G401 (cell line): ENCODE results near the gene ETS1. TPM values are rescaled to one million over a fixed set of nuclear protein-coding genes. Genes with fewer than 3 reads are reported as not detected.

Source experiments
- DNase-seq: peaks from one replicate; pipeline ENCODE4 v3.0.0-alpha.2; 2015; ENCODE audit warnings: low spot score
- in situ Hi-C: cut with HindIII; loops from 2 replicates; pipeline ENCODE4 v1.10.0; 2016; ENCODE audit warnings: low sequenced_read_pairs, mixed read lengths
- total RNA-seq: library from RNA; depleted of rRNA; stranded (reverse); fragments of >200 nt; shearing (Covaris generic); gene quantifications from 2 replicates; pipeline ENCODE4 v1.2.3, GENCODE V29; 2014

Gene ETS1
- total RNA-seq, 1 experiment from 2014 or later = 61.7 TPM

DNA sequence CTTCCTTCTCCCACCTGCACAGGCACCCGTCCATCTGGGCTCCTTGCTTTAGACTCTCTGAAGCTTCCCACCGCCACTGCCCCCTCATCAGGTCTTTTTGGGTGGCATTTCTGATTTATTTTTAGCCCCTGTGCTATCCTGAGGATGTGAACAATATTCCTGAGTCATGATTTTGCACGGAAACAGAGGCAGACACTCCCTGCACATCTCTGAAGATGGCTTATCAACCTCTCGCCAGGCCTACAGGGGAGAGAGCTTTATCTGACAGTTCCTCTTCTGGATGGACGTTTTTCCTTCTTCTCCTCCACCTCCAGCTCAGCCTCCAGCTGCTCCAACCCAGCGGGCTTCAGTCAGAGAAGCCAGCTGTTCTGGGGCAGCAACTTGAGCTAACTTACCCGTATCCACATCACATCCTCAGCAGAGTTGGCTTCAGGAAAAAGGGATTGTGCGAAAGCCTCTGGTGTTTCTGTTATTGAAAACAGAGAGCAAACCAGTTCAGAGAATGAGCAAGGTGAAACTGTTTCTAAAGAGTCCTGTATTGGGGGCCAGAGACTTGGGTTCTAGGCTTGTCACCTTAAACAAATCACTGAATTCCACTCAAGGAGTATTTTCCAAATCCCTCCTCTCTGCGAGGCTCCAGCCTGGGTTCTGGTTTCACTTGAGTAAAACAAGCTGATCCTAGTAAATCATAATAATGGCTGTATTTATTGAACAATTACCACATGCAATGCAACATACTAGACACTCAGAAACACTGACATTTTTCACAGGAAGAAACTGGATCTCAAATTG is 33.1 kb upstream of the ETS1 start:
- DNase-seq = no peak
- in situ Hi-C loops = no loop called here

- in situ Hi-C loops = no loop called here
- DNase-seq = no peak
These were observed 32.4 kb upstream of the ETS1 start for GRCh38 chr11:128619540-128620308.

DNA sequence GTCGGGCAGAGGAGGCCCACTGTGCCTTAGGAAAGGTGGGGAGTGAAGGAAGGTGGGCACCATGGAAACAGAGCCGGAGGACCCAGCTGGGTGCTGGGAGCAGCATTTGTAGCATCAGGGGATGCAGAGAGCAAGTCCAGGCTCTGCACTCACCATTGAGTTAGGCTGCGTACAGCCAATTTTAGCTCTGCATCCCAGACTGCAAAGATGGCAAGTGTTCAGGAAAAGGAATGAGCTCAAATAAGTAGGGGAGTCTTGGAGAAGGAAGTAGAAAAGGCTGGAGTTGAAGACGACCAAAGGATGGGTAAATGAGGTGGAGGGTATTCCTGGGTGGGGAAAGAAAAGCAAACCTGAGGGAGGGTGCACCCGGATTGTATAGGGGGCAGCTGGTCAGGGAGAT is 31.6 kb upstream of the ETS1 start:
- in situ Hi-C loops = no loop called here
- DNase-seq = no peak

GRCh38 chr11:128618603-128619002 is 31.2 kb upstream of the ETS1 start:
- in situ Hi-C loops = no loop called here
- DNase-seq = no peak

DNA sequence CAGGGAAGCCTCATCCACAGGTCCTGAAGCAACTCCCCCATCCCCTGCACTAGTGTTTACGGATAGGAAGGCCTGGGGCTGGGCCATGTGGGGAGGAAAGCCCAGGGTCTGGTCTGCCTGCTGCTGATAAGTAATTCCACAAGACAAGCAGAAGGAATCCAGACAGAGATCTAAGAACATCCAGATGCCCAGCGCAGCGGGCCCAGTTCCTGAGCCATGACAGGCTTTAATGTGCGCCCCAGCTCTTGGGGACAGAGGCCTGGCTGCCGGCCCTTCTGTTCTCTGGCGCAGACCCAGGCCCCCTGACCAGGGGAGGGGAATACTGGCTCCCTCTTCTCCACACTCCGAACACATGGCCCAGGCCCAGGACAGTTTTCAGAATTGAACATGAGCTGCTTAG is 28.8 kb upstream of the ETS1 start:
- in situ Hi-C loops = no loop called here
- DNase-seq = no peak

DNA sequence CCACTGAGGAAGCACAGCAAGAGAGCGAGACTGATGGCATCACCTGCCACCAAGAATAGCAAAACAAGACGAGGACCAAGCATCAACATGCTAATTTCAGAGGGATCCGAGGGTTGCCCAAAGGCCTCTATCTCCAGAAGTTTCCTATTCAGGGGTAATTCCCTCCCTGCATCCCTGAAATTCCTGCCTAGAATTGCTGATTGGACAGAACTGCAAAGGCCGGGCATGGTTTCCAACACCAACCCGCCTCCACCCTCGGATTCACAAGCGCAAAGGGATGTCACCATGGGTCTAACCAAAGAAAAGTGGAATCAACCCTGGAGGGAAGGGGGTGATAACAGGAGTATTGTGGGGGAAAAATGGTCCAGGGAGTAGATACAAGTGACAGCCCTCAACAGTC is 28.3 kb upstream of the ETS1 start:
- in situ Hi-C loops = no loop called here
- no peak for DNase-seq

- in situ Hi-C loops = no loop called here
- no peak for DNase-seq
These were observed 27.7 kb upstream of the ETS1 start for GRCh38 chr11:128615076-128615475.

- no peak for DNase-seq
- in situ Hi-C loops = no loop called here
These were observed 26.7 kb upstream of the ETS1 start for GRCh38 chr11:128614026-128614425.

- in situ Hi-C loops = no loop called here
- DNase-seq = no peak
These were observed 26.1 kb upstream of the ETS1 start for GRCh38 chr11:128613300-128613995.

GRCh38 chr11:128610721-128611617 is 23.6 kb upstream of the ETS1 start:
- no peak for DNase-seq
- in situ Hi-C loops = no loop called here

GRCh38 chr11:128609785-128610184 is 22.4 kb upstream of the ETS1 start:
- in situ Hi-C loops = no loop called here
- no peak for DNase-seq

DNA sequence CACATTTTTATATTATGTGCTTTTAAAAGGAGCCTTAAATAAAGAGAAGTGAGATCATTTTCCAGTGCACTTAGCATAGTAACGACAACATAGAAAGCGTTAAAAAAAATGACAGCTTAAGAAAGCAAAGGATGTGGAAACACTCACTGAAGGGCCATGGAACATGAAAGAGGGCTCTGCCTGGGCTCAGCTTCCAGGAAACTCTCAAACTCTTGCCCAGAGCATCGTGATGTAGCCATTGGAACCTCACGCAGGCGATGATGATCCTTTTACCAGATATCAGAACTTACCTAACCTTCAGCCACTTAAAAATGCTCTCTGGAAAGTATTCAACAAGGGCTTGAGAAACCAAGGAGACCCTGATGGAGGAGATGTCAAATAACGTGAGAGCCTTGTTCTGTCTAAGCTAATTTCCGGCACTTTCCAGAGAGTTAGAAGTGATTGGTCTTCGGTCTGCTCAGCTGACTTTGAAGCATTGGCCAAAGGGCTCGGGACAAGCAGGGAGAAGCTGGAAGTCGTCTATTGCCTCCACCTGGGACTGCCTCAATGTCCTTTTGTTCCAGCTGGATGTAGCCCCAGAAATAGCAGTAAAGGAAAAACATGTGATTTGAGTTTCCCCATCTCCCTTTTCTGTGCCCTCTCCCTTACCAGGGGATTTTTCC is 21.5 kb upstream of the ETS1 start:
- in situ Hi-C loops = no loop called here
- no peak for DNase-seq

DNA sequence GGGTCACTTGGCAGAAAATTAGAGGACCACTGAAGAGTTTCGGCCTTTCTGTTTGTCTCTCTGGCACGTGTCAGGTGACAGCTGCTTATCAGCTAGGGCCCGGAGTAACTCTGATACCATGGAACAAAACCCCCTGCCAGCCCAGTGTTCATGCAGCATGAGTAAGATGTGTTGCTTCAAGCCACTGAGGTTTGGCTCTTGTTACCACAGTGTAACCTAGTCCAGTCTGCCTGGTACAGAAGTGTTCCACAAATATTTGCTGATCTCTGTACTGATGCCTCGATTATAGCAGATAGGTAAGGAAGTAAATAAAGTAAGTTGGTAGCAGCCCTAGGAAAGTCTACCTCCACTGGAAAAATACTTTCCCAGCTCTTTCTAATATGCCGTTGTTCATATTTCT is 20.5 kb upstream of the ETS1 start:
- in situ Hi-C loops = no loop called here

DNA sequence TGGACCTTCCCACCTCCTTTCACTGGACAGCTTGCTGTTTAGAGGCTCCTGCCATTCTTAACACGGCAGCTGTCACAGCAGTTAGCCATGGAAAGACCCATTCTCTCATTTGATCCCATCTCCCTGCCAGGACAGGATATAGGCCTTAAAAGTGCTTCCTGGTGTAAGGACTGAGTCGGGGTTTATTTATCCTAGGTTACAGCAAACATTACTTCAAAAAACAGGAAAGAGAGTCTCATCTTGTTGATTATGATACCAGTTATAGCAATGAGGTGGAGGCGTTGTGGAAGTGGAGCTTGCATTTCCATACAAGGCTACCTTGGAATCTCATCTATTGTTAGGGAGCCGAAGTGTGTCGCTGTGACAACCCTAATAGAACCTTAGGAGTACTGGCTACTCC is 17.4 kb upstream of the ETS1 start:
- in situ Hi-C loops = no loop called here
- no peak for DNase-seq

More for the DNA sequence above, 20.5 kb upstream of the ETS1 start:
- DNase-seq = no peak

- in situ Hi-C loops = no loop called here
These were observed 16.5 kb upstream of the ETS1 start for GRCh38 chr11:128603752-128604414.

DNA sequence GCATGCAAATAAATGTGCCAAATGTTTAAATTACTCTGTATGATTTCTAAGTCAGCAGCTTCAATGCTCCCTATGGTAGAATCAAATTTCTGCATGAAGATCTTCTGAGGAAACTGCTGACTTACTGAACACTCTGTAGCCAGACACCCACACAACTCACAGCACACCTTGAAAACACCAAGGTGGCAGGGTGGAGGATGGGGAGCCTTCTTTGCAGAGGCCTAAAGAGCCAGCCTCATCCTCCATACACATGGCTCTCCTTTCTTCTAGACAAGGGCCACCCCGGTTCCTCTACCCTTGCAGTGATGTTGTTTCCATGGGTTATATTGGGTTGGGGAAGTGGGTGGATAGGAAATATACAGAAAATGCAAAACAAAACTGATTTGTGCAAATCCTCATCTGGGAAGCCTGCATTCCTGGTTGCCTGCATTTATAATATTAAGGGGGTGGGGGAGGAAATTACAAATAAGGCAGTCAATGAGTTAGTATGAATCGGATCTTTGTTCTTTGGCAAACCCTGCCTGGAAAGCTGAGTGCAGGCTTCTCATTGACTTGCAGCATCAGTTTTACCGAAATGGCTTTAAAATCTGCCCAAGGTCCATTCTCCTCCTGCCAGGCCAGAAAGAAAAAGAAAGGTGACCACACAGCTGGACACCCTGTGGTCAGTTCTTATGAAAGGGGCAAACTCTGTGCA is 15.8 kb upstream of the ETS1 start:
- in situ Hi-C loops = no loop called here
- peak; percentile 6 for DNase-seq

More at GRCh38 chr11:128603752-128604414, 16.5 kb upstream of the ETS1 start:
- peak; percentile 7 for DNase-seq

GRCh38 chr11:128599729-128600128 is 12.4 kb upstream of the ETS1 start:
- in situ Hi-C loops = no loop called here
- no peak for DNase-seq
